Measurements from ENCODE around the gene PER3. TPM values are rescaled to one million over a fixed set of nuclear protein-coding genes. Genes with fewer than 3 reads are reported as not detected.

PER3 gene
- total and polyA plus RNA-seq, 2 experiments from 2014 or later, result 1.9 to 2.7 TPM

- Histone ChIP-seq H4K20me1 (ENCODE audit: insufficient read depth, poor library complexity, severe bottlenecking) (no peaks in the 10 kb centered on the region), H3K27me3 (no peaks in the 10 kb centered on the region), H3K36me3 (replicated peaks; ENCODE audit: insufficient read depth, low read depth) (no peaks in the 10 kb centered on the region), H3K79me2 (no peaks in the 10 kb centered on the region), H2AFZ (no peak overlapping the region), H3K9me3 (ENCODE audit: low read depth) (no peaks in the 10 kb centered on the region), H3K4me1 (ENCODE audit: insufficient read depth) (no peaks in the 10 kb centered on the region), H3K9me2 (replicated peaks; ENCODE audit: insufficient read depth) (no peaks in the 10 kb centered on the region), H3K27ac (no peak overlapping the region), H3K4me2 (no peak overlapping the region), H3K4me3 (no peak overlapping the region)
- no peak for TF ChIP-seq CTCF (IDR thresholded peaks at IDR 0.05; ENCODE audit: poor library complexity)
- TF ChIP-seq EZH2 (IDR thresholded peaks at IDR 0.05; ENCODE audit: borderline replicate concordance), result no peak
- no peak for TF ChIP-seq EZH2phosphoT487 (IDR thresholded peaks at IDR 0.05; ENCODE audit: low read depth, severe bottlenecking, unreplicated experiment)
- DNase-seq (ENCODE audit: low spot score), result no peak
- 92% methylated on average over 8 of the region's 8 CpGs for WGBS (ENCODE audit: low lambda C conversion rate, missing lambda C conversion rate)
Measured at GRCh38 chr1:7824701-7825100, 40.6 kb downstream of the PER3 start.

- no peaks in the 10 kb centered on the region for H3K79me2 ChIP-seq
- H3K9me2 ChIP-seq (replicated peaks; ENCODE audit: insufficient read depth), result no peaks in the 10 kb centered on the region
- no peak overlapping the region for H3K4me3 ChIP-seq
- no peaks in the 10 kb centered on the region for H3K27me3 ChIP-seq
- H3K4me1 ChIP-seq (ENCODE audit: insufficient read depth), result no peaks in the 10 kb centered on the region
- no peak overlapping the region for H2AFZ ChIP-seq
- no peaks in the 10 kb centered on the region for H3K36me3 ChIP-seq (replicated peaks; ENCODE audit: insufficient read depth, low read depth)
- no peak for TF ChIP-seq CTCF (IDR thresholded peaks at IDR 0.05; ENCODE audit: poor library complexity)
- TF ChIP-seq EZH2 (IDR thresholded peaks at IDR 0.05; ENCODE audit: borderline replicate concordance), result no peak
- no peak for TF ChIP-seq EZH2phosphoT487 (IDR thresholded peaks at IDR 0.05; ENCODE audit: low read depth, severe bottlenecking, unreplicated experiment)
- no peak overlapping the region for H3K4me2 ChIP-seq
- WGBS (ENCODE audit: low lambda C conversion rate, missing lambda C conversion rate), result 86% methylated on average over 7 of the region's 7 CpGs
- H3K9me3 ChIP-seq (ENCODE audit: low read depth), result no peaks in the 10 kb centered on the region
- no peak for DNase-seq (ENCODE audit: low spot score)
- no peak overlapping the region for H3K27ac ChIP-seq
- H4K20me1 ChIP-seq (ENCODE audit: insufficient read depth, poor library complexity, severe bottlenecking), result no peaks in the 10 kb centered on the region
Measured at GRCh38 chr1:7826363-7826762, 42.3 kb downstream of the PER3 start.

GRCh38 chr1:7827126-7827955 lies 43.2 kb downstream of the PER3 start:
- Histone ChIP-seq H4K20me1 (ENCODE audit: insufficient read depth, poor library complexity, severe bottlenecking) (no peaks in the 10 kb centered on the region), H3K9me2 (replicated peaks; ENCODE audit: insufficient read depth) (no peaks in the 10 kb centered on the region), H3K36me3 (replicated peaks; ENCODE audit: insufficient read depth, low read depth) (no peaks in the 10 kb centered on the region), H3K79me2 (no peaks in the 10 kb centered on the region), H3K4me2 (no peak overlapping the region), H2AFZ (no peak overlapping the region), H3K27me3 (no peaks in the 10 kb centered on the region), H3K4me1 (ENCODE audit: insufficient read depth) (no peaks in the 10 kb centered on the region), H3K4me3 (no peak overlapping the region), H3K27ac (no peak overlapping the region), H3K9me3 (ENCODE audit: low read depth) (no peaks in the 10 kb centered on the region)
- no peak for DNase-seq (ENCODE audit: low spot score)
- TF ChIP-seq CTCF (IDR thresholded peaks at IDR 0.05; ENCODE audit: poor library complexity) (no peak), EZH2phosphoT487 (IDR thresholded peaks at IDR 0.05; ENCODE audit: low read depth, severe bottlenecking, unreplicated experiment) (no peak), EZH2 (IDR thresholded peaks at IDR 0.05; ENCODE audit: borderline replicate concordance) (no peak)
- WGBS (ENCODE audit: low lambda C conversion rate, missing lambda C conversion rate), result 95% methylated on average over 39 of the region's 39 CpGs
